Bronchial epithelial cell (primary cell): ENCODE results near the gene TOLLIP. TPM values are rescaled to one million over a fixed set of nuclear protein-coding genes. Genes with fewer than 3 reads are reported as not detected.

Source experiments
- DNase-seq: peaks from one replicate; pipeline ENCODE4 v3.0.0-alpha.2; 2010; ENCODE audit warnings: low read depth
- FAIRE-seq: peaks from 2 replicates; lab custom pipeline; 2011; peaks lifted over from hg19 to GRCh38; lab: Jason Lieb, UNC
- H3K27me3 ChIP-seq: 2 replicates; pipeline ENCODE4 v1.5.1; 2011; ENCODE audit warnings: low read length; ENCODE audit not compliant: control insufficient read depth, insufficient read depth
- H3K36me3 ChIP-seq: 2 replicates; pipeline ENCODE4 v1.5.1; 2011; ENCODE audit warnings: low read length; ENCODE audit not compliant: control insufficient read depth, insufficient read depth
- H3K4me3 ChIP-seq: 2 replicates; pipeline ENCODE4 v1.5.1; 2011; ENCODE audit warnings: mild to moderate bottlenecking, low read depth, low read length, control low read depth
- total RNA-seq: library from RNA; depleted of rRNA; stranded (reverse); fragments of >200 nt; gene quantifications from 2 replicates; pipeline ENCODE4 v1.2.1, GENCODE V29; 2014
- TF ChIP-seq, protein P1 (sequence below): IDR thresholded peaks from 2 replicates; pipeline ENCODE4 v1.5.1; 2011; ENCODE audit warnings: mild to moderate bottlenecking, moderate library complexity, low read length, control low read depth, inconsistent platforms; ENCODE audit not compliant: insufficient read depth, severe bottlenecking

The TOLLIP gene
- total RNA-seq, 1 donor from 2014 or later: 43.4 TPM

DNA sequence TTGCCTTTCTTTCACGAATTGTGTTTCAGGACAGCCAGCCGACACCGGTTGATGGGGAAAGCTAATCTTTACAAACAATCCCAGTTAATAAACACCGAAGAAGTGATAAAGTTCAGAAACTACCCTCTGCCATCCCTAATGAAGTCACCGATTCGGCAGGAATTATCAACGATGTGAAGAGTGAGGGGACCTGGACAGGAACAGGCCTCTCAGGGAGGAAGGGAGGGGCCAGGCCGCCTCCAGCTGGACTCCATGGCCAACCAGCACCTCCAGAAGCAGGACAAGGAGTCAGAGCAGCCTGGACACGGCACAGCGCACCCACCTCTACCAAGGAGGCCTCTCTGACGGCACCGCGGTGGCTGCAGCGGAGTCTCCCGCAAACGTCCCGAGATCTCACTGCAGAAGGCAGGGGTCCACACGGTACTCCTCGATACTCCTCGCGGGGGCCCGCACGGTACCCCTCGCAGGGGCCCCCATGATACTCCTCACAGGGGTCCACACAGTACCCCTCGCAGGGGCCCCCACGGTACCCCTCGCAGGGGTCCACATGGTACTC, 3.9 kb downstream of the TOLLIP start:
- H3K27me3 ChIP-seq: no peaks in the 10 kb centered on the region
- H3K4me3 ChIP-seq: no peak overlapping the region
- H3K36me3 ChIP-seq: peaks cover 9% of the 10 kb centered on the region
- TF ChIP-seq, protein P1, sequence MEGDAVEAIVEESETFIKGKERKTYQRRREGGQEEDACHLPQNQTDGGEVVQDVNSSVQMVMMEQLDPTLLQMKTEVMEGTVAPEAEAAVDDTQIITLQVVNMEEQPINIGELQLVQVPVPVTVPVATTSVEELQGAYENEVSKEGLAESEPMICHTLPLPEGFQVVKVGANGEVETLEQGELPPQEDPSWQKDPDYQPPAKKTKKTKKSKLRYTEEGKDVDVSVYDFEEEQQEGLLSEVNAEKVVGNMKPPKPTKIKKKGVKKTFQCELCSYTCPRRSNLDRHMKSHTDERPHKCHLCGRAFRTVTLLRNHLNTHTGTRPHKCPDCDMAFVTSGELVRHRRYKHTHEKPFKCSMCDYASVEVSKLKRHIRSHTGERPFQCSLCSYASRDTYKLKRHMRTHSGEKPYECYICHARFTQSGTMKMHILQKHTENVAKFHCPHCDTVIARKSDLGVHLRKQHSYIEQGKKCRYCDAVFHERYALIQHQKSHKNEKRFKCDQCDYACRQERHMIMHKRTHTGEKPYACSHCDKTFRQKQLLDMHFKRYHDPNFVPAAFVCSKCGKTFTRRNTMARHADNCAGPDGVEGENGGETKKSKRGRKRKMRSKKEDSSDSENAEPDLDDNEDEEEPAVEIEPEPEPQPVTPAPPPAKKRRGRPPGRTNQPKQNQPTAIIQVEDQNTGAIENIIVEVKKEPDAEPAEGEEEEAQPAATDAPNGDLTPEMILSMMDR: no peak
- DNase-seq (no peak), FAIRE-seq (no peak)

DNA sequence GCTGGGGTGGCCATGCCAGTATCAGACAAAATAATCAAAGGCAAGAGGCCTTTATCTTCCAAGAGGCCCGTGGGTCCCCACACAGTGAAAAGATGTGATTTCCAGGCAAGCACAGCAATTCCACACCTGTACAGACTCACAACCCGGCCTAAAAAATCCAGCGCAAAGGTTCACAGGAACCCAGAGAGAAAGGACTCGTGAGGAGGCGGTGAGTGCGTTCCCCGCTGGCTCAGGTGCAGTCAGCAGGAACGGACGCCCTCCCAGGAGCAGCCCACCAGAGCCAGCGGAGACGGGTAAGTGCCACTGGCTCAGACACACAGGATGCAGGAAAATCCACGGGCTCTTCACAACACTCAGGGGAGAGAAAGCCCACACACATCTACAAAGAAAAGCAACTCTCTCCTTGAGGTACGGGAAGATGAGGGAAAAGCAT, 4.4 kb downstream of the TOLLIP start:
- FAIRE-seq (no peak), DNase-seq (no peak)
- TF ChIP-seq, protein P1: no peak
- Histone ChIP-seq H3K36me3 (peaks cover 9% of the 10 kb centered on the region), H3K4me3 (no peak overlapping the region), H3K27me3 (no peaks in the 10 kb centered on the region)

DNA sequence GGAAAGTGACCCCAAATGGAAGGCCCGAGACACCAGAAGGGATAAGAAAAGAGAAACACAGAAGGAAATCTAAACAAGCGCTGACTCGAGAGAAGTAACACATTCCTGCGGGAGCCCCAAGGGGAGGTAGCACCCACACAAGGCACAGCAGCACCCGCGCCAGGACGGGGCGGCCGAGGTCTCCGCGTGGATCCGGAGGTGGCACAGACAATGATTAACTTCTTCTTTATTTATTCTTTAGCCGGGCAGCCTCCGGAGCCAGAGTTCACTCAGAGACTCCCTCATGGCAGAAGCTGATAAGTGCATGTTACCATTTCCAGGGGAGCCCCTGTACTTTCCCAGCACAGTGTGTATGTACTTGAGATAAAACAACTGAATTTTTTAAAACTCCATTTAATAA, 5.1 kb downstream of the TOLLIP start:
- FAIRE-seq (no peak), DNase-seq (peak; percentile 8)
- Histone ChIP-seq H3K36me3 (peaks cover 9% of the 10 kb centered on the region), H3K27me3 (no peaks in the 10 kb centered on the region), H3K4me3 (no peak overlapping the region)
- TF ChIP-seq, protein P1: no peak

DNA sequence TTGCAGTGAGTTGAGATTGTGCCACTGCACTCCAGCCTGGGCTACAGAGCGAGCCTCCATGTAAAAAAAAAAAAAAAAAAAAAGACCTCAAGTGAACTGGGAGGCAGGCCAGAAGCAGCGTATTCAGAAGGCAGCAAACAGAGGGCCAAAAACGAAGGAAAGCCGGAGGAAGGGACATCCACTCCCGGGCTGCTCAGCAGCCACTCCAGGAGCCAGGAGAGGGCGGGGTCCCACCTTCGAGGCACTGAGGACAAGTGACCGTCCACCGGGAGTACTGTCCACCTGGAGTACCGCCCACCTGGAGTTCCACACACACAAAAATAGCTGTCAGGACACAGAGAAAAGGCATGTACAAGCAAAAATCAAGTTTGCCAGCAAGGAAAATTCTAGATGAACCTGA, 5.5 kb downstream of the TOLLIP start:
- peaks cover 9% of the 10 kb centered on the region for H3K36me3 ChIP-seq
- TF ChIP-seq, protein P1: no peak

DNA sequence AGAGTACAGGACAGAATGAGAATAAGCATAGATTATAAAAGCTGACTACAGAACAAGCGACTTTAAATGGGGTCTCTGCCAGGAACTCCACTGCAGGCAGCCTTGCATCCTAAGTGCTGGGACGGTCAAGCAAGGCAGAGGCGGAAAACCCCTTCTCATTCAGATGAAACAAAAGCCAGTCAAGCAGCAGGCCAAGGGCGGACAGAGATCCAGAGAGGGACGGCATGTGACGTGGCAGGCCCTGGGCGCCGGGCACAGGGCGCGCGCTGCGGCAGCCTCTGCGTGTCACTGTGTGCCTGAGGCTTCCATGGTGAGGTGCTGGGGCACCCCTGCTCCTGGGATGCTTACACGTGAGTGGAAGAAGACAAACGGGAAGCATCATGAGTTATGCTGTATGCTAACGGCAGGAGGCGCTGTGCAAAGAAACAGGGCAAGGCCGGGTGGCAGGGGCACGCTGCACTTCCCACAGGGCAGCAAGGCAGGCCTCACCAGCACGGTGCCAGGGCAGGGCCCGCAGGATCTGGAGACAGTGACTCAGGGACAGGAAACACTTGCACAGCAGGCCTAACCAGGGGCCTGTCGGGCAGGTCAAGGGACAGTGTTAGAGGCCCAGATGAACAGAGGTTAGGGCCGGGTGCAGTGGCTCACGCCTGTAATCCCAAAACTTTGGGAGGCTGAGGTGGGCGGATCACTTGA, 6.2 kb downstream of the TOLLIP start:
- Histone ChIP-seq H3K36me3 (peaks cover 10% of the 10 kb centered on the region), H3K4me3 (no peak overlapping the region), H3K27me3 (no peaks in the 10 kb centered on the region)
- DNase-seq: peak; percentile 64
- no peak for FAIRE-seq
- TF ChIP-seq, protein P1: peak; percentile 71

More for the DNA sequence above, 5.5 kb downstream of the TOLLIP start:
- FAIRE-seq: no peak
- no peak for DNase-seq
- no peak overlapping the region for H3K4me3 ChIP-seq
- H3K27me3 ChIP-seq: no peaks in the 10 kb centered on the region
